Breast epithelium (tissue), 3 donors: ENCODE measurements around the gene KCNN3.

Source experiments
- CTCF ChIP-seq, 3 donors: fragments of 450-650 bp; IDR thresholded peaks; one replicate each; pipeline ENCODE4 v1.5.1; 2016 to 2017; ENCODE audit warnings: antibody characterized with exemption in 3 of 3, mild to moderate bottlenecking in 3 of 3, moderate library complexity in 3 of 3
- POLR2A ChIP-seq: fragments of 450-650 bp; IDR thresholded peaks from one replicate; pipeline ENCODE4 v1.6.1; 2016; ENCODE audit warnings: antibody characterized with exemption, mild to moderate bottlenecking, moderate library complexity
- POLR2AphosphoS5 ChIP-seq, 3 donors: sonication (generic); formaldehyde crosslinking; IDR thresholded peaks; one replicate each; pipeline ENCODE4 v1.6.1; 2017; ENCODE audit warnings: antibody characterized with exemption in 3 of 3

GRCh38 chr1:154663471-154664060, 206.5 kb downstream of the KCNN3 start:
- TF ChIP-seq CTCF (IDR thresholded peaks at IDR 0.05), result no peak
- no peak for TF ChIP-seq POLR2A
- TF ChIP-seq POLR2AphosphoS5 (IDR thresholded peaks at IDR 0.05), result no peak
